Natural killer cell (primary cell): ENCODE data around the gene FUBP3. TPM values are rescaled to one million over a fixed set of nuclear protein-coding genes. Genes with fewer than 3 reads are reported as not detected.

ENCODE experiments used
- ATAC-seq, 3 donors: fragments of 150-1000 bp in 2 of 3; fragments of 200-7000 bp in 1 of 3; cut with Tn5 transposase; 1 replicate in 1 of 3; 2 replicates in 2 of 3; pipeline ENCODE4 v1.10.0; 2021; ENCODE audit warnings: mild to moderate bottlenecking in 2 of 3, moderate library complexity in 2 of 3
- DNase-seq, 2 donors: peaks; one replicate each; pipeline versions ENCODE4 v3.0.0 to v3.0.0-alpha.2; 2013 to 2021; ENCODE audit warnings: mixed read lengths in 1 of 2
- H3K27ac ChIP-seq: one replicate; pipeline ENCODE4 v1.5.1; 2013; ENCODE audit warnings: mild to moderate bottlenecking, low read length
- H3K27me3 ChIP-seq: one replicate; pipeline ENCODE4 v1.6.1; 2013; ENCODE audit warnings: low read length; ENCODE audit not compliant: control insufficient read depth, insufficient read depth
- H3K36me3 ChIP-seq: one replicate; pipeline ENCODE4 v1.6.1; 2013; ENCODE audit warnings: low read length; ENCODE audit not compliant: control insufficient read depth, insufficient read depth
- H3K4me1 ChIP-seq: one replicate; pipeline ENCODE4 v1.6.1; 2013; ENCODE audit warnings: low read length; ENCODE audit not compliant: control insufficient read depth, insufficient read depth
- H3K4me3 ChIP-seq: one replicate; pipeline ENCODE4 v1.5.1; 2013; ENCODE audit warnings: low read length
- H3K9me3 ChIP-seq: one replicate; pipeline ENCODE4 v1.6.1; 2013; ENCODE audit warnings: low read length; ENCODE audit not compliant: control insufficient read depth, insufficient read depth
- H3K27ac Mint-ChIP-seq, 2 donors: one replicate each; pipeline ENCODE4 v1.8.0; 2022; ENCODE audit warnings: mild to moderate bottlenecking in 2 of 2, mixed read lengths in 2 of 2, moderate library complexity in 1 of 2
- H3K27me3 Mint-ChIP-seq, 2 donors: one replicate each; pipeline ENCODE4 v1.8.0; 2022; ENCODE audit warnings: low read depth in 2 of 2, mixed read lengths in 2 of 2
- H3K36me3 Mint-ChIP-seq: one replicate; pipeline ENCODE4 v1.8.0; 2022; ENCODE audit warnings: mixed read lengths
- H3K4me1 Mint-ChIP-seq, 2 donors: one replicate each; pipeline ENCODE4 v1.8.0; 2022; ENCODE audit warnings: mixed read lengths in 2 of 2
- H3K4me3 Mint-ChIP-seq: one replicate; pipeline ENCODE4 v1.8.0; 2022; ENCODE audit warnings: mild to moderate bottlenecking, moderate library complexity, mixed read lengths
- H3K9me3 Mint-ChIP-seq, 2 donors: one replicate each; pipeline ENCODE4 v1.8.0; 2022; ENCODE audit warnings: mixed read lengths in 2 of 2
- WGBS: methylation state at CpG from one replicate; pipeline ENCODE4 v1.1.7; 2013; ENCODE audit warnings: missing lambda C conversion rate; ENCODE audit not compliant: insufficient coverage; 5-methylcytosine and 5-hydroxymethylcytosine counted together
- intact Hi-C: fragments of 100-400 bp; cut with micrococcal nuclease; formaldehyde crosslinking; loops from one replicate; pipeline ENCODE4 v1.14.2; 2022
- total RNA-seq, 4 donors: library from RNA; stranded (reverse); fragments of 120-200 nt in 1 of 4; gene quantifications; one replicate each; pipeline versions ENCODE4 v1.2.3 to v1.2.4, GENCODE V29; 2013 to 2022
- TF ChIP-seq, protein P1 (sequence below): fragments of 200-600 bp; IDR thresholded peaks from one replicate; pipeline ENCODE4 v1.8.0; 2022; ENCODE audit warnings: antibody characterized with exemption

FUBP3 gene
- total RNA-seq, 3 donors from 2014 or later (not counting 1 experiment from before 2014, with no cell fraction given) = 40.8 to 45.2 (median 41.3) TPM

DNA sequence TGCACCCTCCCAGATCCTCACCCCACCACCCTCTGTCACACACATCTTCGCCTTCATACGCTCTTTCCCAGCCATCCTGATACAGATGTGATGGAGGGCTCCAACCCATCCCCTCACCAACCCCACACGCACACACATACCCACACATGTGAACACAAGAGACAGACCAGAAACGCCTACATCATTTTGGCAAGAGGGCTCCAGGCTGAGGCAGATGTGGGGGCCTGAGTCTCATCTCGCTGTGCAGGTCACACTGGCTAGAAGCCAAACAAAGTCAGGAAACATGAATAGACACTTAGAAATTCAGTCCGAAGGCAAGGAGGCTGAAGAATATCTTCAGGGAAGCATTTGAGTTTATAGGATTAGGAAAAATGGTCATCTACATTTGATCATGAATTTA, 91.3 kb downstream of the FUBP3 start:
- intact Hi-C loops = no loop called here
- no peak overlapping the region for H3K27ac Mint-ChIP-seq
- Histone ChIP-seq H3K4me1 (no peaks in the 10 kb centered on the region), H3K4me3 (no peak overlapping the region), H3K9me3 (no peaks in the 10 kb centered on the region), H3K36me3 (no peaks in the 10 kb centered on the region), H3K27me3 (peaks cover 14% of the 10 kb centered on the region), H3K27ac (no peak overlapping the region)
- no peaks in the 10 kb centered on the region for H3K36me3 Mint-ChIP-seq
- 74% methylated on average over 6 of the region's 6 CpGs for WGBS
- H3K9me3 Mint-ChIP-seq = no peaks in the 10 kb centered on the region
- H3K27me3 Mint-ChIP-seq = peaks cover 12 to 24% of the 10 kb centered on the region in 2 donors
- TF ChIP-seq, protein P1, sequence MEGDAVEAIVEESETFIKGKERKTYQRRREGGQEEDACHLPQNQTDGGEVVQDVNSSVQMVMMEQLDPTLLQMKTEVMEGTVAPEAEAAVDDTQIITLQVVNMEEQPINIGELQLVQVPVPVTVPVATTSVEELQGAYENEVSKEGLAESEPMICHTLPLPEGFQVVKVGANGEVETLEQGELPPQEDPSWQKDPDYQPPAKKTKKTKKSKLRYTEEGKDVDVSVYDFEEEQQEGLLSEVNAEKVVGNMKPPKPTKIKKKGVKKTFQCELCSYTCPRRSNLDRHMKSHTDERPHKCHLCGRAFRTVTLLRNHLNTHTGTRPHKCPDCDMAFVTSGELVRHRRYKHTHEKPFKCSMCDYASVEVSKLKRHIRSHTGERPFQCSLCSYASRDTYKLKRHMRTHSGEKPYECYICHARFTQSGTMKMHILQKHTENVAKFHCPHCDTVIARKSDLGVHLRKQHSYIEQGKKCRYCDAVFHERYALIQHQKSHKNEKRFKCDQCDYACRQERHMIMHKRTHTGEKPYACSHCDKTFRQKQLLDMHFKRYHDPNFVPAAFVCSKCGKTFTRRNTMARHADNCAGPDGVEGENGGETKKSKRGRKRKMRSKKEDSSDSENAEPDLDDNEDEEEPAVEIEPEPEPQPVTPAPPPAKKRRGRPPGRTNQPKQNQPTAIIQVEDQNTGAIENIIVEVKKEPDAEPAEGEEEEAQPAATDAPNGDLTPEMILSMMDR = no peak
- DNase-seq = no peak
- no peak overlapping the region for H3K4me3 Mint-ChIP-seq
- ATAC-seq = no peak
- H3K4me1 Mint-ChIP-seq = peaks cover 0 to under 1% of the 10 kb centered on the region in 2 donors

DNA sequence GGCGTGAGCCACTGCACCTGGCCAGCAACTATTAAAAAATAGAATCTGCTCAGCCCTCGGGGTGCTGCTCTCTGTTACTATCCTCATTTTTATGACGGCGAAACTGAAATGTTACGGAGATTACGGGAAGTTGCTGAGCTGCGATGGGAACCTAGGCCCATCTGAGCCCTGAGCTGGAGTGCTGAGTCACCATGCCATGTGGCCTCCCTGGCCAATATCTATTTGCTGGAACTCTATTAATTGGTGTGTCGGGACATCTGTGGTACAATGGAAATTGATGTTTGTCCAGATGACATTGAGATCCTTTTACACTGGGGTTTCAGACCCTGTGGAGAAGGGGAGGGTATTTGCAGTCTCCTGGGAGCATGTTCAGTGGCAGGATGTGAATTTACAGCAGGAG, 93.1 kb downstream of the FUBP3 start:
- DNase-seq = no peak
- Mint-ChIP-seq H3K27me3 (peaks cover 10 to 14% of the 10 kb centered on the region in 2 donors), H3K4me3 (no peak overlapping the region), H3K9me3 (no peaks in the 10 kb centered on the region), H3K4me1 (no peaks in the 10 kb centered on the region), H3K27ac (no peak overlapping the region), H3K36me3 (no peaks in the 10 kb centered on the region)
- Histone ChIP-seq H3K36me3 (no peaks in the 10 kb centered on the region), H3K27ac (no peak overlapping the region), H3K9me3 (no peaks in the 10 kb centered on the region), H3K4me1 (no peaks in the 10 kb centered on the region), H3K4me3 (no peak overlapping the region), H3K27me3 (peaks cover 5% of the 10 kb centered on the region)
- intact Hi-C loops = no loop called here
- ATAC-seq = no peak
- TF ChIP-seq, protein P1 = no peak
- WGBS = 95% methylated on average over 8 of the region's 8 CpGs

DNA sequence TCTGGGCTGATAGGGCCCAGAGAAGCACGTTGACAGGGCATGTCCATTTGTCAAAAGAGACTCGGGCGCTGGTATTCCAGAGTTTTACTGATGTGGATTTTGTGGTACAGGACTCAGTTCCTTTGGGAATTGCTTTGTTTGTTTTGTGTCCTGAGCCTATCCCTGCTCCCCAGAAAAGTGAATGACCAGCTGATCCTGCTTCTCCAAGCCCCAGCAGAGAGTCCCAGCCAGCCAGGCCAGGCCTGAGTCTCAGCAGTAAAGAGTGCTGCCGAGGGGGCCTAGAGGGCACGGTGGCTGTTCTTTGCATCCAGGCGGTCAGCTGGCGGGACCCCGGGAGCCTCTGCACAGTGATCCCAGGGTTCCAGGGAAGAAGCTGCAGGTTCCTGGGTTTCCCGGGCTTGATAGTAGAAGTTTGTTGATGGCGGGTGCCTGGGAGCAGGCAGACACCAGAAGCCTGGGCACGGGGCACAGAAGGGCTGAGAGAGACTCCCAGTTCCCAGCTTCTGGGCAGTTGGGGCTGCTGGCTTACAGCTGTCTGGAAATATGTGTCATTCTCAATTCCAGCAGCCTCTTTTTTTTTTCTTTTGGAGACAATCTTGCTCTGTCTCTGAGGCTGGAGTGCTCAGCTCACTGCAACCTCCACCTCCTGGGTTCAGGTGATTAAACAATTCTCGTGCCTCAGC, 93.7 kb downstream of the FUBP3 start:
- no peaks in the 10 kb centered on the region for H3K9me3 ChIP-seq
- 82% methylated on average over 12 of the region's 12 CpGs for WGBS
- H3K27me3 ChIP-seq = no peaks in the 10 kb centered on the region
- no peak for DNase-seq
- Mint-ChIP-seq H3K27ac (no peak overlapping the region), H3K4me3 (no peak overlapping the region), H3K9me3 (no peaks in the 10 kb centered on the region), H3K36me3 (no peaks in the 10 kb centered on the region), H3K27me3 (peaks cover 7 to 12% of the 10 kb centered on the region in 2 donors), H3K4me1 (no peaks in the 10 kb centered on the region)
- H3K4me1 ChIP-seq = no peaks in the 10 kb centered on the region
- H3K4me3 ChIP-seq = no peak overlapping the region
- no peak overlapping the region for H3K27ac ChIP-seq
- H3K36me3 ChIP-seq = no peaks in the 10 kb centered on the region
- intact Hi-C loops = no loop called here
- TF ChIP-seq, protein P1 = no peak
- ATAC-seq = no peak

DNA sequence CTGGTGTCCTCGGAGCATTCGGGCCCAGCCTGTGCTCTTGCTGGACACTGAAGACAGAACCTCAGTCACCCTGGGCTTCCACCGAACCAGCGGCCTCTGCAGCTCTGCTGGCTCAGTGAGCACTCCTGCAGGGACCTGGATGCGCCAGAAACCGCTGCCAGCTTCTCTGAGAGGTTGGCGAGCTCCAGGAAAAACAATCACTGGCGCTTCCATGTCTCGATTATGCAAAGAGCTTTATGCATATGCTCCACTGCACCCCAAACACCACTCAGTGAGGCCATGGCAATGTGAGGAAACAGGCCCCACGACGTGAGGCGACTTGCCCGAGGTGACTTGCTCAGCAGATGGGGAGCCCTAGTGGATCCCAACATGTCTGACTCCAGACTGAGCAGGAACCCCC, 96.0 kb downstream of the FUBP3 start:
- WGBS = 90% methylated on average over 13 of the region's 13 CpGs
- Mint-ChIP-seq H3K27me3 (peaks cover 0 to 3% of the 10 kb centered on the region in 2 donors), H3K4me1 (no peaks in the 10 kb centered on the region), H3K27ac (no peak overlapping the region), H3K4me3 (no peak overlapping the region), H3K36me3 (no peaks in the 10 kb centered on the region), H3K9me3 (no peaks in the 10 kb centered on the region)
- H3K4me3 ChIP-seq = no peak overlapping the region
- intact Hi-C loops = no loop called here
- H3K4me1 ChIP-seq = no peaks in the 10 kb centered on the region
- no peak overlapping the region for H3K27ac ChIP-seq
- TF ChIP-seq, protein P1 = no peak
- no peaks in the 10 kb centered on the region for H3K36me3 ChIP-seq
- no peaks in the 10 kb centered on the region for H3K27me3 ChIP-seq
- ATAC-seq (no peak), DNase-seq (no peak)
- no peaks in the 10 kb centered on the region for H3K9me3 ChIP-seq
